HepG2 (cell line): ENCODE data around the gene SH2D6. TPM values are rescaled to one million over a fixed set of nuclear protein-coding genes. Genes with fewer than 3 reads are reported as not detected.

Source experiments
- ARID3A ChIP-seq: IDR thresholded peaks from 2 replicates; pipeline ENCODE4 v1.6.1; 2012; ENCODE audit warnings: low read depth, low read length, improper control_type of control experiment
- DMAP1 ChIP-seq: IDR thresholded peaks from 2 replicates; pipeline ENCODE4 v1.6.1; 2016
- NFYC ChIP-seq: IDR thresholded peaks from 2 replicates; pipeline ENCODE4 v1.6.1; 2016; ENCODE audit warnings: missing genetic modification reagents, missing compliant biosample characterization
- PREB ChIP-seq: sonication (generic); formaldehyde crosslinking; IDR thresholded peaks from 2 replicates; pipeline ENCODE4 v1.4.0; 2020; ENCODE audit warnings: missing genetic modification reagents
- SALL1 ChIP-seq: sonication (generic); formaldehyde crosslinking; IDR thresholded peaks from 2 replicates; pipeline ENCODE4 v1.8.0; 2022; ENCODE audit warnings: mild to moderate bottlenecking, missing genetic modification reagents
- ZFP91 ChIP-seq: sonication (generic); formaldehyde crosslinking; IDR thresholded peaks from 2 replicates; pipeline ENCODE4 v1.9.0; 2022; ENCODE audit warnings: missing genetic modification reagents, mild to moderate bottlenecking, borderline replicate concordance
- ZNF484 ChIP-seq: sonication (generic); formaldehyde crosslinking; IDR thresholded peaks from 2 replicates; pipeline ENCODE4 v1.5.1; 2020; ENCODE audit warnings: mild to moderate bottlenecking, low read depth, missing genetic modification reagents, borderline replicate concordance
- ZNF670 ChIP-seq: sonication (generic); formaldehyde crosslinking; IDR thresholded peaks from 2 replicates; pipeline ENCODE4 v1.8.0; 2022; ENCODE audit warnings: mild to moderate bottlenecking, missing genetic modification reagents, borderline replicate concordance
- ZNF780A ChIP-seq: sonication (generic); formaldehyde crosslinking; IDR thresholded peaks from 2 replicates; pipeline ENCODE4 v1.8.0; 2022; ENCODE audit warnings: mild to moderate bottlenecking, missing genetic modification reagents, moderate library complexity
- polyA plus RNA-seq, 8 experiments: library from polyadenylated mRNA; depleted of rRNA in 3 of 8; stranded (reverse) in 7 of 8; unstranded in 1 of 8; fragments of >200 nt; fragmentation: Illumina TruSeq in 4 of 8; extraction: Trizol in 4 of 8; gene quantifications; 2 replicates each; pipeline versions ENCODE4 v1.2.1 to v1.2.3, GENCODE V29; 2011 to 2016; ENCODE audit warnings: low read depth in 4 of 8, missing spikeins in 1 of 8, mixed read lengths in 1 of 8; ENCODE audit not compliant: insufficient read depth in 1 of 8
- total RNA-seq, 5 experiments: library from RNA; depleted of rRNA; stranded (reverse); fragments of >200 nt; fragmentation: Illumina TruSeq; extraction: Trizol; gene quantifications; 2 replicates each; pipeline ENCODE4 v1.2.3, GENCODE V29; 2016; ENCODE audit warnings: low read depth in 1 of 5
- TF ChIP-seq, protein P1 (sequence below): sonication (generic); formaldehyde crosslinking; IDR thresholded peaks from 2 replicates; pipeline ENCODE4 v1.5.0; 2020; ENCODE audit warnings: mild to moderate bottlenecking, missing genetic modification reagents, borderline replicate concordance
- TF ChIP-seq, protein P2 (sequence below): sonication (generic); formaldehyde crosslinking; IDR thresholded peaks from 2 replicates; pipeline ENCODE4 v1.5.0; 2020; ENCODE audit warnings: mild to moderate bottlenecking, low read depth, missing genetic modification reagents, borderline replicate concordance

Gene SH2D6
- total and polyA plus RNA-seq, 2 of the 13 experiments (the other 11 are each of a cell fraction or from before 2014, with no cell fraction given), result 0.11 to 0.26 TPM

DNA sequence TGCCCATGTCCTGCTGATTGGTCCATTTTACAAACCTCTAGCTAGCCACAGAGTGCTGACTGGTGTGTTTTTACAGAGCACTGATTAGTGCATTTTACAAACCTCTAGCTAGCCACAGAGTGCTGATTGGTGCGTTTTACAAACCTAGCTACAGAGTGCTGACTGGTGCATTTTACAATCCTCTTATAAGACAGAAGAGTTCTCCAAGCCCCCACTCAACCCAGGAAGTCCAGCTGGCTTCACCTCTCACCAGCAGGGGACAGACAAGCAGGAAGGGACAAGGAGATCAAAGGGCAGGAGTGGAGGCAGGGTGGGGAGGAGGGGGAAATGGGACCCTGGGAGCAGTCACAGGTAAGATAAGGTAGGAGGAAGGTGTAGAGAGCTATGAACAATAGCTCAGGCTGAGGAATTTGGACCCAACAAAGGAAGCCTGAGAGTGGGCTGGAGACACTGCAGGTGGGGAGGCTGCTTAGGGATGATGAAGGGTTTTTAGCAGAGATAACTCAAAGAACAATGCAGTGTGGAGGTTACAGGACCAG lies 37.1 kb downstream of the SH2D6 start (continued):
- TF ChIP-seq, protein P1, sequence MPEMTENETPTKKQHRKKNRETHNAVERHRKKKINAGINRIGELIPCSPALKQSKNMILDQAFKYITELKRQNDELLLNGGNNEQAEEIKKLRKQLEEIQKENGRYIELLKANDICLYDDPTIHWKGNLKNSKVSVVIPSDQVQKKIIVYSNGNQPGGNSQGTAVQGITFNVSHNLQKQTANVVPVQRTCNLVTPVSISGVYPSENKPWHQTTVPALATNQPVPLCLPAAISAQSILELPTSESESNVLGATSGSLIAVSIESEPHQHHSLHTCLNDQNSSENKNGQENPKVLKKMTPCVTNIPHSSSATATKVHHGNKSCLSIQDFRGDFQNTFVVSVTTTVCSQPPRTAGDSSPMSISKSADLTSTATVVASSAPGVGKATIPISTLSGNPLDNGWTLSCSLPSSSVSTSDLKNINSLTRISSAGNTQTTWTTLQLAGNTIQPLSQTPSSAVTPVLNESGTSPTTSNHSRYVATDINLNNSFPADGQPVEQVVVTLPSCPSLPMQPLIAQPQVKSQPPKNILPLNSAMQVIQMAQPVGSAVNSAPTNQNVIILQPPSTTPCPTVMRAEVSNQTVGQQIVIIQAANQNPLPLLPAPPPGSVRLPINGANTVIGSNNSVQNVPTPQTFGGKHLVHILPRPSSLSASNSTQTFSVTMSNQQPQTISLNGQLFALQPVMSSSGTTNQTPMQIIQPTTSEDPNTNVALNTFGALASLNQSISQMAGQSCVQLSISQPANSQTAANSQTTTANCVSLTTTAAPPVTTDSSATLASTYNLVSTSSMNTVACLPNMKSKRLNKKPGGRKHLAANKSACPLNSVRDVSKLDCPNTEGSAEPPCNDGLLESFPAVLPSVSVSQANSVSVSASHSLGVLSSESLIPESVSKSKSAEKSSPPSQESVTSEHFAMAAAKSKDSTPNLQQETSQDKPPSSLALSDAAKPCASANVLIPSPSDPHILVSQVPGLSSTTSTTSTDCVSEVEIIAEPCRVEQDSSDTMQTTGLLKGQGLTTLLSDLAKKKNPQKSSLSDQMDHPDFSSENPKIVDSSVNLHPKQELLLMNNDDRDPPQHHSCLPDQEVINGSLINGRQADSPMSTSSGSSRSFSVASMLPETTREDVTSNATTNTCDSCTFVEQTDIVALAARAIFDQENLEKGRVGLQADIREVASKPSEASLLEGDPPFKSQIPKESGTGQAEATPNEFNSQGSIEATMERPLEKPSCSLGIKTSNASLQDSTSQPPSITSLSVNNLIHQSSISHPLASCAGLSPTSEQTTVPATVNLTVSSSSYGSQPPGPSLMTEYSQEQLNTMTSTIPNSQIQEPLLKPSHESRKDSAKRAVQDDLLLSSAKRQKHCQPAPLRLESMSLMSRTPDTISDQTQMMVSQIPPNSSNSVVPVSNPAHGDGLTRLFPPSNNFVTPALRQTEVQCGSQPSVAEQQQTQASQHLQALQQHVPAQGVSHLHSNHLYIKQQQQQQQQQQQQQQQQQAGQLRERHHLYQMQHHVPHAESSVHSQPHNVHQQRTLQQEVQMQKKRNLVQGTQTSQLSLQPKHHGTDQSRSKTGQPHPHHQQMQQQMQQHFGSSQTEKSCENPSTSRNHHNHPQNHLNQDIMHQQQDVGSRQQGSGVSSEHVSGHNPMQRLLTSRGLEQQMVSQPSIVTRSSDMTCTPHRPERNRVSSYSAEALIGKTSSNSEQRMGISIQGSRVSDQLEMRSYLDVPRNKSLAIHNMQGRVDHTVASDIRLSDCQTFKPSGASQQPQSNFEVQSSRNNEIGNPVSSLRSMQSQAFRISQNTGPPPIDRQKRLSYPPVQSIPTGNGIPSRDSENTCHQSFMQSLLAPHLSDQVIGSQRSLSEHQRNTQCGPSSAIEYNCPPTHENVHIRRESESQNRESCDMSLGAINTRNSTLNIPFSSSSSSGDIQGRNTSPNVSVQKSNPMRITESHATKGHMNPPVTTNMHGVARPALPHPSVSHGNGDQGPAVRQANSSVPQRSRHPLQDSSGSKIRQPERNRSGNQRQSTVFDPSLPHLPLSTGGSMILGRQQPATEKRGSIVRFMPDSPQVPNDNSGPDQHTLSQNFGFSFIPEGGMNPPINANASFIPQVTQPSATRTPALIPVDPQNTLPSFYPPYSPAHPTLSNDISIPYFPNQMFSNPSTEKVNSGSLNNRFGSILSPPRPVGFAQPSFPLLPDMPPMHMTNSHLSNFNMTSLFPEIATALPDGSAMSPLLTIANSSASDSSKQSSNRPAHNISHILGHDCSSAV, result no peak
- TF ChIP-seq NFYC (CRISPR knock-in tag), result peak; percentile 71
- TF ChIP-seq, protein P2, sequence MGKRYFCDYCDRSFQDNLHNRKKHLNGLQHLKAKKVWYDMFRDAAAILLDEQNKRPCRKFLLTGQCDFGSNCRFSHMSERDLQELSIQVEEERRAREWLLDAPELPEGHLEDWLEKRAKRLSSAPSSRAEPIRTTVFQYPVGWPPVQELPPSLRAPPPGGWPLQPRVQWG (CRISPR knock-in tag), result no peak
- TF ChIP-seq ARID3A, result no peak
- no peak for TF ChIP-seq PREB
- TF ChIP-seq ZFP91 (CRISPR knock-in tag), result no peak
- no peak for TF ChIP-seq ZNF484
- no peak for TF ChIP-seq ZNF670 (CRISPR knock-in tag)
- no peak for TF ChIP-seq ZNF780A (CRISPR knock-in tag)
- no peak for TF ChIP-seq DMAP1 (CRISPR knock-in tag)
- peak; percentile 38; the same call in 1 of the 2 replicates for TF ChIP-seq SALL1 (CRISPR knock-in tag)
